HG02642 (cell line): ENCODE results near the gene TAS2R14.

Source experiments
- ATAC-seq: cut with Tn5 transposase; IDR thresholded peaks from one replicate; pipeline ENCODE4 v1.9.1; 2021; ENCODE audit warnings: mild to moderate bottlenecking; ENCODE audit not compliant: unreplicated experiment, poor library complexity

TAS2R14 gene

GRCh38 chr12:10939163-10939562, at the start of gene TAS2R14:
Gene TAS2R14 (minus strand): TSS chr12:10939263. CDS start chr12:10939207, 56 bp downstream.
- ATAC-seq = no peak

GRCh38 chr12:10986812-10987211, 47.7 kb upstream of the TAS2R14 start, which contains the start of gene TAS2R50:
Gene TAS2R50 (minus strand): TSS chr12:10986912. CDS start chr12:10986860, 52 bp downstream.
- no peak for ATAC-seq

GRCh38 chr12:10982244-10982643, 43.2 kb upstream of the TAS2R14 start:
- ATAC-seq = no peak

- ATAC-seq = no peak
Observed at GRCh38 chr12:10974965-10975364, 35.9 kb upstream of the TAS2R14 start.

GRCh38 chr12:10968765-10969456, 29.8 kb upstream of the TAS2R14 start:
- no peak for ATAC-seq

GRCh38 chr12:10967409-10967808, 28.3 kb upstream of the TAS2R14 start:
- ATAC-seq = no peak

GRCh38 chr12:10966314-10966713, 27.3 kb upstream of the TAS2R14 start:
- no peak for ATAC-seq

- no peak for ATAC-seq
Observed at GRCh38 chr12:10965476-10965875, 26.4 kb upstream of the TAS2R14 start.

GRCh38 chr12:10960211-10960610, 21.1 kb upstream of the TAS2R14 start:
- ATAC-seq = no peak

- no peak for ATAC-seq
Observed at GRCh38 chr12:10959804-10960203, 20.7 kb upstream of the TAS2R14 start.

- no peak for ATAC-seq
Observed at GRCh38 chr12:10957741-10958140, 18.7 kb upstream of the TAS2R14 start.

- no peak for ATAC-seq
Observed at GRCh38 chr12:10956085-10956484, 17.0 kb upstream of the TAS2R14 start.

- ATAC-seq = no peak
Observed at GRCh38 chr12:10952645-10953044, 13.6 kb upstream of the TAS2R14 start.

- ATAC-seq = no peak
Observed at GRCh38 chr12:10943167-10943566, 4.1 kb upstream of the TAS2R14 start.

- no peak for ATAC-seq
Observed at GRCh38 chr12:10941916-10942607, 3.0 kb upstream of the TAS2R14 start.

- no peak for ATAC-seq
Observed at GRCh38 chr12:10941369-10941768, 2.3 kb upstream of the TAS2R14 start.

- ATAC-seq = no peak
Observed at GRCh38 chr12:10940389-10940788, 1.3 kb upstream of the TAS2R14 start.

GRCh38 chr12:10936506-10936905, 2.6 kb downstream of the TAS2R14 start:
- ATAC-seq = no peak

- ATAC-seq = no peak
Observed at GRCh38 chr12:10928746-10929286, 10.2 kb downstream of the TAS2R14 start, which contains the start of gene PRH2. Gene PRH2 (plus strand): TSS chr12:10929236. CDS start chr12:10929274, 38 bp downstream.

- ATAC-seq = no peak
Observed at GRCh38 chr12:10926269-10926668, 12.8 kb downstream of the TAS2R14 start.

GRCh38 chr12:10919809-10920208, 19.3 kb downstream of the TAS2R14 start:
- ATAC-seq = no peak
